Measurements from ENCODE around the gene NREP. TPM values are rescaled to one million over a fixed set of nuclear protein-coding genes. Genes with fewer than 3 reads are reported as not detected.

Gene NREP
- total RNA-seq, 1 donor from 2014 or later, result 460 TPM

- DNase-seq (ENCODE audit: low spot score, unreplicated experiment), result no peak
- H3K4me3 Mint-ChIP-seq (ENCODE audit: low read depth), result no peak overlapping the region
- H3K9me3 Mint-ChIP-seq (ENCODE audit: low read depth), result no peaks in the 10 kb centered on the region
- H3K36me3 Mint-ChIP-seq (ENCODE audit: insufficient read depth), result no peaks in the 10 kb centered on the region
- peaks cover 10% of the 10 kb centered on the region for H3K4me1 Mint-ChIP-seq (ENCODE audit: low read depth)
- H3K27ac Mint-ChIP-seq, result no peak overlapping the region
- no peak for TF ChIP-seq CTCF (IDR thresholded peaks at IDR 0.05; ENCODE audit: unreplicated experiment)
- peaks cover 12% of the 10 kb centered on the region for H3K27me3 Mint-ChIP-seq
Measured at GRCh38 chr5:111681414-111682120, 75.4 kb downstream of the NREP start.

- no peak overlapping the region for H3K4me3 Mint-ChIP-seq (ENCODE audit: low read depth)
Measured at GRCh38 chr5:111680737-111681413, 76.1 kb downstream of the NREP start.

GRCh38 chr5:111679611-111680010 is 77.4 kb downstream of the NREP start:
- no peak overlapping the region for H3K4me3 Mint-ChIP-seq (ENCODE audit: low read depth)

More at GRCh38 chr5:111680737-111681413, 76.1 kb downstream of the NREP start:
- Mint-ChIP-seq H3K9me3 (ENCODE audit: low read depth) (no peaks in the 10 kb centered on the region), H3K36me3 (ENCODE audit: insufficient read depth) (no peaks in the 10 kb centered on the region), H3K27me3 (peaks cover 13% of the 10 kb centered on the region), H3K27ac (peak overlapping the region; percentile 6), H3K4me1 (ENCODE audit: low read depth) (peaks cover 10% of the 10 kb centered on the region)
- DNase-seq (ENCODE audit: low spot score, unreplicated experiment), result no peak
- no peak for TF ChIP-seq CTCF (IDR thresholded peaks at IDR 0.05; ENCODE audit: unreplicated experiment)

More at GRCh38 chr5:111679611-111680010, 77.4 kb downstream of the NREP start:
- H3K9me3 Mint-ChIP-seq (ENCODE audit: low read depth), result no peaks in the 10 kb centered on the region
- no peak overlapping the region for H3K27ac Mint-ChIP-seq
- no peak for TF ChIP-seq CTCF (IDR thresholded peaks at IDR 0.05; ENCODE audit: unreplicated experiment)
- H3K36me3 Mint-ChIP-seq (ENCODE audit: insufficient read depth), result no peaks in the 10 kb centered on the region
- H3K27me3 Mint-ChIP-seq, result peaks cover 15% of the 10 kb centered on the region
- no peak for DNase-seq (ENCODE audit: low spot score, unreplicated experiment)
- peaks cover 12% of the 10 kb centered on the region for H3K4me1 Mint-ChIP-seq (ENCODE audit: low read depth)

Other genes with a start within 250 kb of the NREP start
- 35.6 and 41.2 TPM in 2 replicates for gene STARD4, start 244.7 kb downstream of the NREP start, total RNA-seq